ENCODE results near the gene AIPL1. TPM values are rescaled to one million over a fixed set of nuclear protein-coding genes. Genes with fewer than 3 reads are reported as not detected.

AIPL1 gene
- total and polyA plus RNA-seq, 8 donors = 0.06 TPM; not detected in 7

GRCh38 chr17:6442775-6443174 lies 7.9 kb upstream of the AIPL1 start:
- intact Hi-C loops (cut with DNase I) = no loop called here
- peaks cover 10 to 17% of the 10 kb centered on the region in 2 donors for H3K4me1 ChIP-seq
- DNase-seq = no peak
- TF ChIP-seq, protein P1, sequence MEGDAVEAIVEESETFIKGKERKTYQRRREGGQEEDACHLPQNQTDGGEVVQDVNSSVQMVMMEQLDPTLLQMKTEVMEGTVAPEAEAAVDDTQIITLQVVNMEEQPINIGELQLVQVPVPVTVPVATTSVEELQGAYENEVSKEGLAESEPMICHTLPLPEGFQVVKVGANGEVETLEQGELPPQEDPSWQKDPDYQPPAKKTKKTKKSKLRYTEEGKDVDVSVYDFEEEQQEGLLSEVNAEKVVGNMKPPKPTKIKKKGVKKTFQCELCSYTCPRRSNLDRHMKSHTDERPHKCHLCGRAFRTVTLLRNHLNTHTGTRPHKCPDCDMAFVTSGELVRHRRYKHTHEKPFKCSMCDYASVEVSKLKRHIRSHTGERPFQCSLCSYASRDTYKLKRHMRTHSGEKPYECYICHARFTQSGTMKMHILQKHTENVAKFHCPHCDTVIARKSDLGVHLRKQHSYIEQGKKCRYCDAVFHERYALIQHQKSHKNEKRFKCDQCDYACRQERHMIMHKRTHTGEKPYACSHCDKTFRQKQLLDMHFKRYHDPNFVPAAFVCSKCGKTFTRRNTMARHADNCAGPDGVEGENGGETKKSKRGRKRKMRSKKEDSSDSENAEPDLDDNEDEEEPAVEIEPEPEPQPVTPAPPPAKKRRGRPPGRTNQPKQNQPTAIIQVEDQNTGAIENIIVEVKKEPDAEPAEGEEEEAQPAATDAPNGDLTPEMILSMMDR (IDR thresholded peaks at IDR 0.05) = no peak
- no peaks in the 10 kb centered on the region for H3K9me3 ChIP-seq
- H3K36me3 ChIP-seq = no peaks in the 10 kb centered on the region
- no peak overlapping the region for H3K27ac ChIP-seq
- H3K4me3 ChIP-seq = no peak overlapping the region
- ATAC-seq = no peak
- peaks cover 0 to 24% of the 10 kb centered on the region in 2 donors for H3K27me3 ChIP-seq

GRCh38 chr17:6439951-6440350 lies 5.0 kb upstream of the AIPL1 start:
- Histone ChIP-seq H3K27me3 (peaks cover 0 to 52% of the 10 kb centered on the region in 2 donors), H3K4me1 (peaks cover 10 to 17% of the 10 kb centered on the region in 2 donors), H3K36me3 (no peaks in the 10 kb centered on the region), H3K4me3 (no peak overlapping the region), H3K9me3 (no peaks in the 10 kb centered on the region), H3K27ac (no peak overlapping the region)
- TF ChIP-seq, protein P1 (IDR thresholded peaks at IDR 0.05) = no peak
- intact Hi-C loops (cut with DNase I) = loop anchor here in 1 of 2 donors (5.0 kb wide), 1 partner anchor 853 kb away; no protein-coding TSS in a partner anchor
- DNase-seq (no peak), ATAC-seq (no peak)

DNA sequence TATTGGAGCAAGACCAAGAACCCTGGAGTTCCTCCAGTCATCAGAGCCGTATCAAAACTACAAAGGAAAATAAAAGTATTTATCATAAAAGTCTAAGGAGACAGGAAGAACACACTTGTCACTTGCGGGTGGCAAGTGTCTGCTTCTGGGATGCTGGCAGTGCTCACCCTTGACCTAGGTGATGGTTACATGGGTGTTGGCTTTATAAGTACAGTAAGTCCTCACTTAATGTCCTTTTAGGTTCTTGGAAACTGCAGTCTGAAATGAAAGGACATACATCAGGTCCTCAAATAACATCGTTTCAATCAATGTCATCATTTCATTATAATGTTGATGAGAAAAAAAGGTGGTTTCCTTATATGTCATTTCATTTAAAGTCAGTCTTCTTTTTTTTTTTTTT lies 3.0 kb upstream of the AIPL1 start:
- TF ChIP-seq, protein P1 (IDR thresholded peaks at IDR 0.05) = no peak
- peaks cover 0 to 59% of the 10 kb centered on the region in 2 donors for H3K27me3 ChIP-seq
- no peak overlapping the region for H3K27ac ChIP-seq
- intact Hi-C loops (cut with DNase I) = loop anchor here in 1 of 2 donors (5.0 kb wide), 1 partner anchor 851 kb away; no protein-coding TSS in a partner anchor
- no peaks in the 10 kb centered on the region for H3K9me3 ChIP-seq
- ATAC-seq (no peak), DNase-seq (no peak)
- H3K4me1 ChIP-seq = no peaks in the 10 kb centered on the region
- H3K4me3 ChIP-seq = no peak overlapping the region
- no peaks in the 10 kb centered on the region for H3K36me3 ChIP-seq

DNA sequence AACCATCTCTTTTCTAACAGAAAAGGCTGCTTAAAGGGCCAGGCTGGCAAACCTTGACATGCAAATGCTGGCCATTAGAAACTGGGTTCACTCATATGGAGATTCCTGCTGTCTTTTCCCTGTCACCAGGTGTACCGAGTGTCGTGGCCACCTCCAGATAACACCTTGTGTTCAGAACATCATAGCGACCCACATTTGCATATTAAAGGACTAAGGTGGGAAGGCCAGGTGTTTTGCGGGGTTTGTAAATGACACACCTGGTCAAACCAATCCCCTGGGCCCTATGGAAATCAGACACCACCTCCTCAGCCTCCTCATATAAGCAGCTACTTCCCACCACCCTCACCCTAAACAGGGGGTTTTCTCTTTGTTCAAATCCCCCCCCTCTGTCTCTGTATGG lies 2.5 kb upstream of the AIPL1 start:
- TF ChIP-seq, protein P1 (IDR thresholded peaks at IDR 0.05) = no peak
- Histone ChIP-seq H3K9me3 (no peaks in the 10 kb centered on the region), H3K27me3 (peaks cover 0 to 59% of the 10 kb centered on the region in 2 donors), H3K4me3 (no peak overlapping the region), H3K27ac (no peak overlapping the region), H3K4me1 (no peaks in the 10 kb centered on the region), H3K36me3 (no peaks in the 10 kb centered on the region)
- ATAC-seq = no peak
- intact Hi-C loops (cut with DNase I) = loop anchor here in 1 of 2 donors (5.0 kb wide), 1 partner anchor 850 kb away; no protein-coding TSS in a partner anchor
- no peak for DNase-seq

GRCh38 chr17:6435968-6436367 lies 1.0 kb upstream of the AIPL1 start:
- TF ChIP-seq, protein P1 (IDR thresholded peaks at IDR 0.05) = peak; percentile 72 to 91
- DNase-seq = peak in 2 of 4 donors; percentile 60 to 61
- Histone ChIP-seq H3K4me1 (no peaks in the 10 kb centered on the region), H3K27ac (no peak overlapping the region), H3K27me3 (peaks cover 0 to 59% of the 10 kb centered on the region in 2 donors), H3K9me3 (peaks cover 0 to 8% of the 10 kb centered on the region in 2 donors), H3K36me3 (no peaks in the 10 kb centered on the region), H3K4me3 (no peak overlapping the region)
- intact Hi-C loops (cut with DNase I) = loop anchor here in 1 of 2 donors (5.0 kb wide), 1 partner anchor 849 kb away; no protein-coding TSS in a partner anchor
- peak; percentile 98 for ATAC-seq

Data from left lung (tissue), 10 donors.